HG02852 (cell line): ENCODE measurements around the gene FGA.

ENCODE experiments used
- ATAC-seq: cut with Tn5 transposase; IDR thresholded peaks from one replicate; pipeline ENCODE4 v1.9.1; 2021; ENCODE audit warnings: mild to moderate bottlenecking, moderate library complexity; ENCODE audit not compliant: unreplicated experiment

Gene FGA

GRCh38 chr4:154583230-154583629 is 7.3 kb downstream of the FGA start:
- ATAC-seq: no peak

- ATAC-seq: no peak
These were observed 7.8 kb downstream of the FGA start for GRCh38 chr4:154582723-154583122.

GRCh38 chr4:154579927-154580326 is 10.6 kb downstream of the FGA start:
- no peak for ATAC-seq

GRCh38 chr4:154578919-154579318 is 11.6 kb downstream of the FGA start:
- ATAC-seq: no peak

- no peak for ATAC-seq
These were observed 13.2 kb downstream of the FGA start for GRCh38 chr4:154577324-154577723.

GRCh38 chr4:154574311-154574710 is 16.2 kb downstream of the FGA start:
- ATAC-seq: no peak

GRCh38 chr4:154573190-154573870 is 17.2 kb downstream of the FGA start:
- no peak for ATAC-seq

- no peak for ATAC-seq
These were observed 21.0 kb downstream of the FGA start for GRCh38 chr4:154569584-154569983.

- no peak for ATAC-seq
These were observed 21.5 kb downstream of the FGA start for GRCh38 chr4:154569028-154569427.

- ATAC-seq: no peak
These were observed 23.8 kb downstream of the FGA start for GRCh38 chr4:154566639-154567204.

- no peak for ATAC-seq
These were observed 24.8 kb downstream of the FGA start for GRCh38 chr4:154565704-154566103.

GRCh38 chr4:154564311-154564710 is 26.2 kb downstream of the FGA start:
- no peak for ATAC-seq

- ATAC-seq: no peak
These were observed 27.8 kb downstream of the FGA start, which contains the start of gene FGB for GRCh38 chr4:154562697-154563254. Gene FGB (plus strand): TSS chr4:154563011. CDS start chr4:154563019, 8 bp downstream.

- ATAC-seq: no peak
These were observed 29.7 kb downstream of the FGA start for GRCh38 chr4:154560824-154561231.

- no peak for ATAC-seq
These were observed 30.1 kb downstream of the FGA start for GRCh38 chr4:154560419-154560801.

GRCh38 chr4:154559494-154560418 is 30.8 kb downstream of the FGA start:
- ATAC-seq: peak; percentile 89

- peak; percentile 12 for ATAC-seq
These were observed 31.4 kb downstream of the FGA start for GRCh38 chr4:154559141-154559493.

GRCh38 chr4:154551872-154552686 is 38.5 kb downstream of the FGA start:
- peak; percentile 44 for ATAC-seq

GRCh38 chr4:154549894-154550790 is 40.4 kb downstream of the FGA start, which contains the start of gene PLRG1:
Gene PLRG1 (minus strand): TSS chr4:154550400. CDS start chr4:154550308, 92 bp downstream.
- ATAC-seq: peak; percentile 98
